Gastroesophageal sphincter (tissue), 3 donors: ENCODE measurements around the gene HCRTR1.

Experiments used
- CTCF ChIP-seq, 4 experiments: fragments of 200-600 bp in 2 of 4; fragments of 450-650 bp in 2 of 4; sonication (generic) in 1 of 4; IDR thresholded peaks; one replicate each; pipeline ENCODE4 v1.5.1; 2017 to 2019; ENCODE audit warnings: antibody characterized with exemption in 4 of 4, mild to moderate bottlenecking in 2 of 4, moderate library complexity in 2 of 4
- POLR2AphosphoS5 ChIP-seq: sonication (generic); formaldehyde crosslinking; IDR thresholded peaks from one replicate; pipeline ENCODE4 v1.6.1; 2017; ENCODE audit warnings: antibody characterized with exemption

GRCh38 chr1:31627930-31628559, 10.6 kb downstream of the HCRTR1 start:
- TF ChIP-seq POLR2AphosphoS5 (peak; percentile 52), CTCF (IDR thresholded peaks at IDR 0.05) (no peak)
